Choroid plexus epithelial cell (primary cell): Measurements from ENCODE around the gene CDH5.

ENCODE experiments used
- DNase-seq: peaks from one replicate; pipeline ENCODE4 v3.0.0-alpha.2; 2010; ENCODE audit warnings: low read depth
- H3K4me3 ChIP-seq: 2 replicates; pipeline ENCODE4 v1.5.1; 2011; ENCODE audit warnings: low read depth, mild to moderate bottlenecking, control low read depth, low read length, moderate library complexity
- TF ChIP-seq, protein P1 (sequence below): conservative IDR thresholded peaks from 2 replicates; pipeline ENCODE4 v1.5.1; 2011; ENCODE audit warnings: low read depth, mild to moderate bottlenecking, control low read depth, inconsistent platforms, low read length, moderate library complexity

Gene CDH5

DNA sequence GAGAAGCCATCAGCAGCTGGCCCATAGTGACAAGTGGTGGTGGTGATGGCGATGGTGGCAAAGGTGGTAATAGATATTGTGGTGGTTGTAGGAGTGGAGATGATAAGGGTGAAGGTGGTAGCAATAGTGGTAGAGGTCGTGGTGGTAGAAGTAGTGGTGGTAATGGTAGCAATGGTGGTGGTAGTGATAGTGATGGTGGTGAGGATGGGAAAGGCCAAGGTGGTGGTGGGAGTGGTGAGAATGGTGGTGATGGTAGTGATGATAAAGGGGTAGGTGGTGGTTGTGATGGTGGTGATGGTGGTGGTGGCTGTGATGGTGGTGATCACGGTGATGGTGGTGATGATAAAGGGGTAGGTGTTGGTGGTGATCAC, 13.1 kb downstream of the CDH5 start:
- TF ChIP-seq, protein P1, sequence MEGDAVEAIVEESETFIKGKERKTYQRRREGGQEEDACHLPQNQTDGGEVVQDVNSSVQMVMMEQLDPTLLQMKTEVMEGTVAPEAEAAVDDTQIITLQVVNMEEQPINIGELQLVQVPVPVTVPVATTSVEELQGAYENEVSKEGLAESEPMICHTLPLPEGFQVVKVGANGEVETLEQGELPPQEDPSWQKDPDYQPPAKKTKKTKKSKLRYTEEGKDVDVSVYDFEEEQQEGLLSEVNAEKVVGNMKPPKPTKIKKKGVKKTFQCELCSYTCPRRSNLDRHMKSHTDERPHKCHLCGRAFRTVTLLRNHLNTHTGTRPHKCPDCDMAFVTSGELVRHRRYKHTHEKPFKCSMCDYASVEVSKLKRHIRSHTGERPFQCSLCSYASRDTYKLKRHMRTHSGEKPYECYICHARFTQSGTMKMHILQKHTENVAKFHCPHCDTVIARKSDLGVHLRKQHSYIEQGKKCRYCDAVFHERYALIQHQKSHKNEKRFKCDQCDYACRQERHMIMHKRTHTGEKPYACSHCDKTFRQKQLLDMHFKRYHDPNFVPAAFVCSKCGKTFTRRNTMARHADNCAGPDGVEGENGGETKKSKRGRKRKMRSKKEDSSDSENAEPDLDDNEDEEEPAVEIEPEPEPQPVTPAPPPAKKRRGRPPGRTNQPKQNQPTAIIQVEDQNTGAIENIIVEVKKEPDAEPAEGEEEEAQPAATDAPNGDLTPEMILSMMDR: no peak
- no peak for DNase-seq
- H3K4me3 ChIP-seq: no peak overlapping the region

DNA sequence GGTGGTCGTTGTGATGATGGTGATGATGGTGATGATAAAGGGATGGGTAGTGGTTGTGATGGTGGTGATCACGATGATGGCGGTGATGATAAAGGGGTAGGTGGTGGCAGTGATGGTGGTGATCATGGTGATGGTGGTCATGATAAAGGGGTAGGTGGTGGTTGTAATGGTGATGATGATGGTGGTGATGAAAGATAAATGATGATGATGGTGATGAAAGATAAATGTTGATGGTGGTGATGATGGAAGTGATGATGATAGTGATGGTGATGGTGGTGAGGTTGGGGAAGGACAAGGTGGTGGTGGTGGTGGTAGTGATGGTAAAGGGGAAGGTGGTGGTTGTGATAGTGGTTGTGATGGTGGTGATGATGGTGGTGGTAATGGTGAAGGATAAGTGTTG, 13.9 kb downstream of the CDH5 start:
- TF ChIP-seq, protein P1: no peak
- no peak for DNase-seq
- H3K4me3 ChIP-seq: no peak overlapping the region

- DNase-seq: no peak
- H3K4me3 ChIP-seq: no peak overlapping the region
- TF ChIP-seq, protein P1: peak; percentile 15
Measured at GRCh38 chr16:66381585-66382170, 15.2 kb downstream of the CDH5 start.

GRCh38 chr16:66382171-66382965, 15.9 kb downstream of the CDH5 start:
- peak; percentile 63 for DNase-seq
- H3K4me3 ChIP-seq: no peak overlapping the region
- TF ChIP-seq, protein P1: no peak

DNA sequence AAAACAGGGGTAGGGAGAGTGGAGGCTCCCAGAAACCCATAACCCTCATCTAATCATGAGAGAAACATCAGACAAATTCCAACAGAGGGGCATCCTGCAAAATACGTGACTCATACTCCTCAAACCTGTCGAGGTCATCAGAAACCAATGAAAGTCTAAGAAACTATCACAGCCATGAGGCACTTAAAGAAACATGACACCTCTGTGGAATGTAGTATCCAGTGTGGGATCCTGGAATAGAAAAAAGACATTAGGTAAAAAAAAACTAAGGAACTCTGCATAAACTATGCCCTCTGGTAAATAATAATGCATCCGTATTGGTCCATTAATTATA, 16.4 kb downstream of the CDH5 start:
- TF ChIP-seq, protein P1: no peak
- DNase-seq: peak; percentile 91
- H3K4me3 ChIP-seq: no peak overlapping the region

DNA sequence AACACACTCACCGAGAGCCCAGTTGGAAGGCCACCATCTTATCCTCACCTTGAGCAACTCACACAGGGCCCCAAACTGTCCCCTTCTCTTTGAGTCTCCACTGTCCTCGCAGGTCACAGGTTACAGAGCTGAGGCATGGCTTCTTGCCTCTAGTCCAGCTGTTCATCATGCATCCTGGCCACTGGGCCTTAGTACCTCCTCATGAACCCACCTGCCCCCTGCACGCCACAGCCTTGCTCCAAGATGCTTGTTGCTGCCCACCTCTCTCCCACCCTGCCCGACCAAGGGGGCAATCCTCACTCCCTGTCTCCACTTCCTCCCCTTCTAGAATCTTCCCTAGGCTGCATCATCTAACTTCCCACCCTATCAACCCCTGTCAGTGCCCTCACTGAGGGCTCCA, 17.1 kb downstream of the CDH5 start:
- TF ChIP-seq, protein P1: no peak
- no peak for DNase-seq
- no peak overlapping the region for H3K4me3 ChIP-seq

DNA sequence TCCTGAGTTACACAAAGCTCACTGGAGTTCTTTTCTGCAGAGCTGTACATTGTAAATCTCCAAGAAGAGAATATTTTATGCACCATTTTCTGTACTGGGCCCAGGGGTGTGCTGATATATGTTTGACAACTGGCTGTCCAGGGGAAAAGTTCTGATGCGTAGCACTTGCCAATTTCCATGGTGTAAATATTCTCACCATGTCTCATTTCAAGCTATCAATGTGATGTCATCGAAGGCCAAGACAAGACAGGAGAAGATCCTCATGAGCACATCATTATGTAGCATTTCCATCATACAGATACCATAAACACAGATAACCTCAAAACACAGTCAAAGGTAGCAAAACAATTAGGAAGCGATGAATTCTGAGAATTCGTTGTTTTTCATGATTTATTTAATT, 18.9 kb downstream of the CDH5 start:
- no peak overlapping the region for H3K4me3 ChIP-seq
- DNase-seq: no peak
- TF ChIP-seq, protein P1: no peak
